HEK293 (cell line): ENCODE measurements around the gene DBNL.

Experiments used
- HOXC10 ChIP-seq: sonication (generic); formaldehyde crosslinking; IDR thresholded peaks from 2 replicates; pipeline ENCODE4 v1.8.1; 2023; ENCODE audit warnings: mild to moderate bottlenecking, missing genetic modification reagents
- KLF16 ChIP-seq: fragments of 450-650 bp; formaldehyde crosslinking; IDR thresholded peaks from 2 replicates; pipeline ENCODE4 v1.5.1; 2017; ENCODE audit warnings: missing biosample characterization, missing genetic modification characterization
- MYNN ChIP-seq: fragments of 450-650 bp; formaldehyde crosslinking; IDR thresholded peaks from 2 replicates; pipeline ENCODE4 v1.5.1; 2016; ENCODE audit warnings: missing biosample characterization, missing genetic modification characterization, borderline replicate concordance
- MZF1 ChIP-seq: fragments of 450-650 bp; formaldehyde crosslinking; IDR thresholded peaks from 2 replicates; pipeline ENCODE4 v1.5.1; 2017; ENCODE audit warnings: missing biosample characterization, missing genetic modification characterization, borderline replicate concordance
- OVOL3 ChIP-seq: fragments of 450-650 bp; formaldehyde crosslinking; IDR thresholded peaks from 2 replicates; pipeline ENCODE4 v1.5.1; 2016; ENCODE audit warnings: missing biosample characterization, missing genetic modification characterization
- ZNF2 ChIP-seq: fragments of 450-650 bp; formaldehyde crosslinking; IDR thresholded peaks from 2 replicates; pipeline ENCODE4 v1.5.1; 2016; ENCODE audit warnings: missing biosample characterization, missing genetic modification characterization
- ZNF423 ChIP-seq: fragments of 450-650 bp; formaldehyde crosslinking; IDR thresholded peaks from 2 replicates; pipeline ENCODE4 v1.5.1; 2016; ENCODE audit warnings: missing biosample characterization, missing genetic modification characterization
- ZNF426 ChIP-seq: fragments of 450-650 bp; formaldehyde crosslinking; IDR thresholded peaks from 2 replicates; pipeline ENCODE4 v1.5.1; 2017; ENCODE audit warnings: missing biosample characterization, missing genetic modification characterization, mild to moderate bottlenecking, inconsistent platforms, moderate library complexity
- ZNF530 ChIP-seq: fragments of 450-650 bp; formaldehyde crosslinking; IDR thresholded peaks from 2 replicates; pipeline ENCODE4 v1.5.1; 2016; ENCODE audit warnings: low read depth, missing biosample characterization, missing genetic modification characterization
- TF ChIP-seq, protein P1 (sequence below): fragments of 450-650 bp; formaldehyde crosslinking; optimal IDR thresholded peaks from 2 replicates; pipeline ENCODE3; 2016; ENCODE audit warnings: missing biosample characterization, mild to moderate bottlenecking, missing genetic modification characterization
- TF ChIP-seq, protein P2 (sequence below): fragments of 450-650 bp; formaldehyde crosslinking; IDR thresholded peaks from 2 replicates; pipeline ENCODE4 v1.5.1; 2016; ENCODE audit warnings: missing biosample characterization, missing genetic modification characterization

DNA sequence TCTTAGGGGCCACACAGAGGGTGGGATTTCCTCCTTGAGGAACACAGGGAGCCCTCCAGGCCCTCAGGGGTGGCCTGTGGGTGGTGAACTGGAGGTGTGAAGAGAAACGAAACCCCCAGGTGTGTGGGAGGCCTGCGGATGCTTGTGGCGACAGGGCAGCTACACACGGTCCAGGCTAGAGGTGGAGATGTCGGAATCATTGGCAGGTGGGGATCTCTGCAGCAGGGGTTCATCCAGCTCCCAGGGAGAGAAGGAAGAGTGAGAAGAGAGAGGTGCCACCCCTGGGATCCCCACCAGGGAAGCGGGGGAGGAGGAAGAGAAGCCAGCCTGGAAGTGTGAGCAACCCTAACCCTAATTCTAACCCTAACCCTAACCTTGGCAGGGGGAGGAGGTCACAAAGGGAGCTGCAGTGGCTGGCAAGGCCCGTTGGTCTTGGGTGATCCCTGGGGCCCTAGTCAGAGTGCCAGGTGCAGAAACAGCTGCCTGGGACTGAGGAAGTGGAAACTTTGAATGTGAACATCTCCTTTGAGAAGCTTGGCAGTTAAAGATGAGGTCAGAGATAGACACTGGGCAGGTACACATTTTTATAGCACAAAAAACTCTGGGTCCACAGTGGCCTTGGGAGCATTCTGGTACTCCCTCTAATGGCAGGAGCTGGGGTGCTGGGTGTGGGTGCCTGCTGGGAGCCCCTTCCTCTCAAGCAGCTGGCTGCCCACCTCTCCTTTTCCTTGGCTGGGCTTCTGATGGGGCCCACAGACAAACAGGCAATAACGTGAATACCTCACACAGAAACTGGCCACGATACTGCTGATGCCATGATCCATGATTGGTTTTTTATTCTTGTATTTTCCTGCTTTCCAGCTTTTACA is 52.8 kb downstream of the DBNL start:
- TF ChIP-seq, protein P1, sequence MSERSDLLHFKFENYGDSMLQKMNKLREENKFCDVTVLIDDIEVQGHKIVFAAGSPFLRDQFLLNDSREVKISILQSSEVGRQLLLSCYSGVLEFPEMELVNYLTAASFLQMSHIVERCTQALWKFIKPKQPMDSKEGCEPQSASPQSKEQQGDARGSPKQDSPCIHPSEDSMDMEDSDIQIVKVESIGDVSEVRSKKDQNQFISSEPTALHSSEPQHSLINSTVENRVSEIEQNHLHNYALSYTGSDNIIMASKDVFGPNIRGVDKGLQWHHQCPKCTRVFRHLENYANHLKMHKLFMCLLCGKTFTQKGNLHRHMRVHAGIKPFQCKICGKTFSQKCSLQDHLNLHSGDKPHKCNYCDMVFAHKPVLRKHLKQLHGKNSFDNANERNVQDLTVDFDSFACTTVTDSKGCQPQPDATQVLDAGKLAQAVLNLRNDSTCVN (tag by site-specific recombination) = no peak
- no peak for TF ChIP-seq ZNF423 (tag by site-specific recombination)
- TF ChIP-seq, protein P2, sequence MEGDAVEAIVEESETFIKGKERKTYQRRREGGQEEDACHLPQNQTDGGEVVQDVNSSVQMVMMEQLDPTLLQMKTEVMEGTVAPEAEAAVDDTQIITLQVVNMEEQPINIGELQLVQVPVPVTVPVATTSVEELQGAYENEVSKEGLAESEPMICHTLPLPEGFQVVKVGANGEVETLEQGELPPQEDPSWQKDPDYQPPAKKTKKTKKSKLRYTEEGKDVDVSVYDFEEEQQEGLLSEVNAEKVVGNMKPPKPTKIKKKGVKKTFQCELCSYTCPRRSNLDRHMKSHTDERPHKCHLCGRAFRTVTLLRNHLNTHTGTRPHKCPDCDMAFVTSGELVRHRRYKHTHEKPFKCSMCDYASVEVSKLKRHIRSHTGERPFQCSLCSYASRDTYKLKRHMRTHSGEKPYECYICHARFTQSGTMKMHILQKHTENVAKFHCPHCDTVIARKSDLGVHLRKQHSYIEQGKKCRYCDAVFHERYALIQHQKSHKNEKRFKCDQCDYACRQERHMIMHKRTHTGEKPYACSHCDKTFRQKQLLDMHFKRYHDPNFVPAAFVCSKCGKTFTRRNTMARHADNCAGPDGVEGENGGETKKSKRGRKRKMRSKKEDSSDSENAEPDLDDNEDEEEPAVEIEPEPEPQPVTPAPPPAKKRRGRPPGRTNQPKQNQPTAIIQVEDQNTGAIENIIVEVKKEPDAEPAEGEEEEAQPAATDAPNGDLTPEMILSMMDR (tag by site-specific recombination) = no peak
- no peak for TF ChIP-seq ZNF530 (tag by site-specific recombination)
- no peak for TF ChIP-seq ZNF426
- no peak for TF ChIP-seq MYNN (tag by site-specific recombination)
- TF ChIP-seq KLF16 = no peak
- no peak for TF ChIP-seq MZF1
- TF ChIP-seq ZNF2 (tag by site-specific recombination) = no peak
- no peak for TF ChIP-seq OVOL3
- no peak for TF ChIP-seq HOXC10 (CRISPR knock-in tag)
